Measurements from ENCODE around the gene VSTM4. TPM values are rescaled to one million over a fixed set of nuclear protein-coding genes. Genes with fewer than 3 reads are reported as not detected.

Gene VSTM4
- total RNA-seq, 4 donors from 2014 or later, result 13.4 to 38.2 (median 25.9) TPM

- TF ChIP-seq CTCF (IDR thresholded peaks at IDR 0.05; ENCODE audit: low read depth), result no peak
Measured at GRCh38 chr10:49009199-49009979, 105.9 kb downstream of the VSTM4 start.

- no peak for TF ChIP-seq CTCF (IDR thresholded peaks at IDR 0.05; ENCODE audit: low read depth)
Measured at GRCh38 chr10:49008505-49009198, 106.7 kb downstream of the VSTM4 start.

- no peak for TF ChIP-seq CTCF (IDR thresholded peaks at IDR 0.05; ENCODE audit: low read depth)
Measured at GRCh38 chr10:49008091-49008490, 107.2 kb downstream of the VSTM4 start.

- TF ChIP-seq CTCF (IDR thresholded peaks at IDR 0.05; ENCODE audit: low read depth), result no peak
Measured at GRCh38 chr10:49007129-49007528, 108.2 kb downstream of the VSTM4 start.

- no peak for TF ChIP-seq CTCF (IDR thresholded peaks at IDR 0.05; ENCODE audit: low read depth)
Measured at GRCh38 chr10:49005270-49005669, 110.1 kb downstream of the VSTM4 start.

- TF ChIP-seq CTCF (IDR thresholded peaks at IDR 0.05; ENCODE audit: low read depth), result no peak
Measured at GRCh38 chr10:49001870-49002672, 113.3 kb downstream of the VSTM4 start.

- TF ChIP-seq CTCF (IDR thresholded peaks at IDR 0.05; ENCODE audit: low read depth), result no peak
Measured at GRCh38 chr10:49001402-49001801, 113.9 kb downstream of the VSTM4 start.

Data from subcutaneous adipose tissue (tissue), 4 donors.